ENCODE data around the gene EIF5B. TPM values are rescaled to one million over a fixed set of nuclear protein-coding genes. Genes with fewer than 3 reads are reported as not detected.
A peak's percentile ranks its signal among the peaks of the same experiment; 100 is the strongest.

The EIF5B gene
- total RNA-seq, 1 donor, result 11.2 TPM

DNA sequence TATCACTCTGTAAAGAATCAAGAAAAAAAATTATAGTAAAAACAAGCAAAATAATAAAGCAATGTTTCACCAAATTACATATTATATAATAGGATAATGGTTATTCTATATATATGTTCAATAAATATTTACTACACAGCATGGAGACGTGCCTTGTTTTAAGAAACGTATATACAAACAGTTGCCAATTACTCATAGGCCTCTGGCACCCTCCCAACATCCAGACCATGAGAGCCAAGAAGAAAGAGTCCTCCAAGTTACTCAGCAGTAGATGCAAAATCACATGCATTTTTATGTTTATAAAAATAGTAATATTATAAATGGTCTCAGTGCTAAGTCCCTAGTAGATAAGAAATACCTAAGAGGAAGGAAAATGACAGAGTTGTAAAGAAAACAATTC, 87.8 kb downstream of the EIF5B start:
- Histone ChIP-seq H3K9me3 (ENCODE audit: low read depth, low read length) (no peaks in the 10 kb centered on the region), H4K20me1 (ENCODE audit: insufficient read depth, low read length) (peaks cover 2% of the 10 kb centered on the region), H3K27me3 (ENCODE audit: insufficient read depth, low read length) (no peaks in the 10 kb centered on the region), H3K36me3 (ENCODE audit: insufficient read depth, low read length) (peaks cover 34% of the 10 kb centered on the region), H3K4me1 (ENCODE audit: insufficient read depth, low read length) (peaks cover 18% of the 10 kb centered on the region), H3K4me2 (ENCODE audit: insufficient read depth, low read length) (no peak overlapping the region), H3K79me2 (ENCODE audit: insufficient read depth, low read length) (peaks cover 3% of the 10 kb centered on the region), H3K27ac (ENCODE audit: low read depth, low read length) (peak overlapping the region; percentile 23), H3K4me3 (ENCODE audit: insufficient read depth, low read length) (no peak overlapping the region), H2AFZ (ENCODE audit: low read length) (no peak overlapping the region)
- no peak for DNase-seq (ENCODE audit: insufficient read length, low spot score, missing footprints)
- TF ChIP-seq, protein P1, sequence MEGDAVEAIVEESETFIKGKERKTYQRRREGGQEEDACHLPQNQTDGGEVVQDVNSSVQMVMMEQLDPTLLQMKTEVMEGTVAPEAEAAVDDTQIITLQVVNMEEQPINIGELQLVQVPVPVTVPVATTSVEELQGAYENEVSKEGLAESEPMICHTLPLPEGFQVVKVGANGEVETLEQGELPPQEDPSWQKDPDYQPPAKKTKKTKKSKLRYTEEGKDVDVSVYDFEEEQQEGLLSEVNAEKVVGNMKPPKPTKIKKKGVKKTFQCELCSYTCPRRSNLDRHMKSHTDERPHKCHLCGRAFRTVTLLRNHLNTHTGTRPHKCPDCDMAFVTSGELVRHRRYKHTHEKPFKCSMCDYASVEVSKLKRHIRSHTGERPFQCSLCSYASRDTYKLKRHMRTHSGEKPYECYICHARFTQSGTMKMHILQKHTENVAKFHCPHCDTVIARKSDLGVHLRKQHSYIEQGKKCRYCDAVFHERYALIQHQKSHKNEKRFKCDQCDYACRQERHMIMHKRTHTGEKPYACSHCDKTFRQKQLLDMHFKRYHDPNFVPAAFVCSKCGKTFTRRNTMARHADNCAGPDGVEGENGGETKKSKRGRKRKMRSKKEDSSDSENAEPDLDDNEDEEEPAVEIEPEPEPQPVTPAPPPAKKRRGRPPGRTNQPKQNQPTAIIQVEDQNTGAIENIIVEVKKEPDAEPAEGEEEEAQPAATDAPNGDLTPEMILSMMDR (IDR thresholded peaks at IDR 0.05; ENCODE audit: extremely low read depth, low read depth, low read length), result no peak

DNA sequence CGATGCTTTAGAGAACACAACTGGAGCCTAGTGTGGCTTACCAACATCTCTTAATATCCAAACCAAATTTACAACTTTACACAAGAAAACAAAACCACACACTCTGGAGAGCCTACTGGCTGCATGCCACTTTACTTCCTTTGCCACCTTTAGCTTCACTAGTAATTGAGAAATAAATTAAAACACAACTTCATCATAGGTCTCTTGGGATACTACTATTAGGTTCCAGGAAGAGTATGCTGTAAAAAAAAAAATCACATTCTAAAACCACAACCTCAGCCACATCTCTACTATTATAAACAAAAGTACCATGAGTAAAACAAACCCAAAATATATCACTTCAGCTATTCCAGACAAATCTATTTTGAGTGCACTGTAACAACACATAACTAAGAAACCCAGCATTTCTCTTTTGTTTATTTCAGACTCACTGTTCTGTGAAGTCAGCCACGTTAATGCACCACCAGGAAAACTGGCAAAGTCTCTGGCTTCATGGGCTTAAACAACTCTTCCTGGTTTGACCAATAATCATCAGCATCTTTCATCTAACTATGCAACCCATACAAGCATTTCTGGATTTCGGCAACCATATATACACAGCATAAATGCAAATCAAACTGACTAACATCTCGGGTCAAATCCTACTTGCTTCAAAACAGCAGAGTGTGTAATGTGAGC, 93.6 kb downstream of the EIF5B start:
- peak; percentile 72 for DNase-seq (ENCODE audit: insufficient read length, low spot score, missing footprints)
- Histone ChIP-seq H3K4me3 (ENCODE audit: insufficient read depth, low read length) (no peak overlapping the region), H3K27ac (ENCODE audit: low read depth, low read length) (no peak overlapping the region), H3K27me3 (ENCODE audit: insufficient read depth, low read length) (no peaks in the 10 kb centered on the region), H3K4me2 (ENCODE audit: insufficient read depth, low read length) (peak overlapping the region; percentile 20), H3K36me3 (ENCODE audit: insufficient read depth, low read length) (peaks cover 13% of the 10 kb centered on the region), H3K4me1 (ENCODE audit: insufficient read depth, low read length) (peaks cover 13% of the 10 kb centered on the region), H3K79me2 (ENCODE audit: insufficient read depth, low read length) (peaks cover 11% of the 10 kb centered on the region), H2AFZ (ENCODE audit: low read length) (no peak overlapping the region), H3K9me3 (ENCODE audit: low read depth, low read length) (no peaks in the 10 kb centered on the region), H4K20me1 (ENCODE audit: insufficient read depth, low read length) (peaks cover 12% of the 10 kb centered on the region)
- TF ChIP-seq, protein P1 (IDR thresholded peaks at IDR 0.05; ENCODE audit: extremely low read depth, low read depth, low read length), result no peak

DNA sequence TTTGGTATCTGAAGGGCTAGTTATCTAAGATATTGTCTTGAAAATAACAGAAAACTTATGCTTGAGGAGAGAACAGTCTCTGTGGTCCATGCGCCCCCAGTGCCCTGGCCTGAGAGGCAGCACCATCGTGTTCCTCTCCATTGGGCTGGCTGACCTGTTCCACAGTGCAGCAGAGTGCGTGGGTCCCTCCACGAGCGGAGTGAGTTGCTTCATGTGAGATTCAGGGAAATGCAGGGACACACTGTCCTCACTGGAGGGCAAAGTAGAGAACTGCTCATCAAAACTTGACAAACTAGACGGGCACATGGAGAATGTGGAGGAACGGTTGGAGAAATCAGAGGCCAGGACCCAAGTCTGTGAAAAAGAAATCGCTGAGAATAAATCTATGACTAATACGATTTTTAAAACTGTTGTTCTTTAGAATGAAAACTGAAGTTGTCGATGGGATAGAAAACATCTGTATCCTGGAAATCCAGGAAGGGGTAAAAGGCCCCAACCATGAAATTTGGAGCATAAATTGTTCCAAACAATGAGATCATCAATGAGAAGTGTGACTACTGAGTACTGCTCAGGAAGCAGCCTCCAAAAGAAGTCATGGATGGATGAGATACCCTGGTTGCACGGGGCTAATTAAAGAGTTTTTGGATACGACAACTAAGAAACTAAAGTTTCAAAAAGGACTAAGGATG, 94.5 kb downstream of the EIF5B start:
- no peak overlapping the region for H3K4me2 ChIP-seq (ENCODE audit: insufficient read depth, low read length)
- TF ChIP-seq, protein P1 (IDR thresholded peaks at IDR 0.05; ENCODE audit: extremely low read depth, low read depth, low read length), result no peak
- peaks cover 11% of the 10 kb centered on the region for H3K79me2 ChIP-seq (ENCODE audit: insufficient read depth, low read length)
- H3K9me3 ChIP-seq (ENCODE audit: low read depth, low read length), result no peaks in the 10 kb centered on the region
- H3K36me3 ChIP-seq (ENCODE audit: insufficient read depth, low read length), result peaks cover 13% of the 10 kb centered on the region
- H2AFZ ChIP-seq (ENCODE audit: low read length), result no peak overlapping the region
- DNase-seq (ENCODE audit: insufficient read length, low spot score, missing footprints), result no peak
- H3K27me3 ChIP-seq (ENCODE audit: insufficient read depth, low read length), result no peaks in the 10 kb centered on the region
- H4K20me1 ChIP-seq (ENCODE audit: insufficient read depth, low read length), result peaks cover 12% of the 10 kb centered on the region
- peak overlapping the region; percentile 15 for H3K27ac ChIP-seq (ENCODE audit: low read depth, low read length)
- peaks cover 13% of the 10 kb centered on the region for H3K4me1 ChIP-seq (ENCODE audit: insufficient read depth, low read length)
- no peak overlapping the region for H3K4me3 ChIP-seq (ENCODE audit: insufficient read depth, low read length)

DNA sequence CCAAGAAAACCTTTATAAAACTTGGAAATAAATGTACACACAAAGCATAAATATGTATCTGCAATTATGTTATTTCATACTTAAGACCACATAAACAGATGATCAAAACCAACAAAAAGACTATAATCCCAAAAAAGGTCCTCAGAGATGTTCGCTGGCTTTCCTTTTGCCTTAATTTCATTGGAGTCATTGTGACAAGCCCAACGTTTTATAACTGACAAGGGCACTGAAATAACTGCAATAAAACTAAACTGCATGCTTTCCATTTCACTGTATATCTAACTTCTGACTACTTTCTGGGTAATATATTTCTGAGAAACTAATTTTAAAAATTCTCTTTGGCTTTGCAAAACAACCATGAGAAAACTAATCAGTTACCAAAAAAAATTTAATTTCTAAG, 96.2 kb downstream of the EIF5B start:
- Histone ChIP-seq H3K27ac (ENCODE audit: low read depth, low read length) (no peak overlapping the region), H3K9me3 (ENCODE audit: low read depth, low read length) (no peaks in the 10 kb centered on the region), H3K27me3 (ENCODE audit: insufficient read depth, low read length) (no peaks in the 10 kb centered on the region), H3K4me3 (ENCODE audit: insufficient read depth, low read length) (no peak overlapping the region), H4K20me1 (ENCODE audit: insufficient read depth, low read length) (peaks cover 10% of the 10 kb centered on the region), H3K4me1 (ENCODE audit: insufficient read depth, low read length) (peaks cover 13% of the 10 kb centered on the region), H3K4me2 (ENCODE audit: insufficient read depth, low read length) (no peak overlapping the region), H2AFZ (ENCODE audit: low read length) (no peak overlapping the region), H3K36me3 (ENCODE audit: insufficient read depth, low read length) (peaks cover 10% of the 10 kb centered on the region), H3K79me2 (ENCODE audit: insufficient read depth, low read length) (peaks cover 8% of the 10 kb centered on the region)
- TF ChIP-seq, protein P1 (IDR thresholded peaks at IDR 0.05; ENCODE audit: extremely low read depth, low read depth, low read length), result no peak
- DNase-seq (ENCODE audit: insufficient read length, low spot score, missing footprints), result no peak
